ENCODE data around the gene TMEM120B. TPM values are rescaled to one million over a fixed set of nuclear protein-coding genes. Genes with fewer than 3 reads are reported as not detected.

The TMEM120B gene
- total RNA-seq, 2 donors from 2014 or later, result 13.2 to 14.2 TPM

DNA sequence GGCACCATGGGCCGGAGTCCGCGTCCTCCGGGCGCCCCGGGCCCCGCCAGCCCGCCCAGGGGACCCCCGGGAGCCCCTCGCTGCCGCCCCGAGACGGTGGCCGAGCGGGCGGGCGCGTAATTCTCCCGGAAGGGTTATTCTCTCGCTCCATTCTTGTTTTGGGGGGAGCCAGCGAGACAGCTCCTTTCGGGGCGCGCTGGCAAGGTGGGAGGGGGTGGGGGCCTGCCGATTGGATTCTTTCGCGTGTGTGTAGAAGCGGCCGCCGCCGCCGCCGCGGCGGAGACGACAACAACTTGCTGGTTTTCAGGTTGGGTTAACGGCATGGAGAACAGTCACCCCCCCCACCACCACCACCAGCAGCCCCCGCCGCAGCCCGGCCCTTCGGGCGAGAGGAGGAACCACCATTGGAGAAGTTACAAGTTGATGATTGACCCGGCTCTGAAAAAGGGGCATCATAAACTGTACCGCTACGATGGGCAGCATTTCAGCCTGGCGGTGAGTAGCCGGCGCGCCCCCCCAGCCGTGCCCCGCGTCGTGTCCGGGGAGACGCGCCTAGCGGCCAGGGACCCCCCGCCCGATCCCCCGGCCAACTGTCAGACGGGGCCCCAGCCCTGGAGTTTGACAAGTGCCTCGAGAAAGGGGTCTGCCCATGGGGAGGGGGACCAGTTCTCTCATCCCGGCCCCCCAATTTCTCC, 92.0 kb downstream of the TMEM120B start:
- no peaks in the 10 kb centered on the region for H3K9me3 ChIP-seq
- TF ChIP-seq POLR2A (IDR thresholded peaks at IDR 0.05), result peak in 2 of 3 donors; percentile 10 to 35
- TF ChIP-seq, protein P1, sequence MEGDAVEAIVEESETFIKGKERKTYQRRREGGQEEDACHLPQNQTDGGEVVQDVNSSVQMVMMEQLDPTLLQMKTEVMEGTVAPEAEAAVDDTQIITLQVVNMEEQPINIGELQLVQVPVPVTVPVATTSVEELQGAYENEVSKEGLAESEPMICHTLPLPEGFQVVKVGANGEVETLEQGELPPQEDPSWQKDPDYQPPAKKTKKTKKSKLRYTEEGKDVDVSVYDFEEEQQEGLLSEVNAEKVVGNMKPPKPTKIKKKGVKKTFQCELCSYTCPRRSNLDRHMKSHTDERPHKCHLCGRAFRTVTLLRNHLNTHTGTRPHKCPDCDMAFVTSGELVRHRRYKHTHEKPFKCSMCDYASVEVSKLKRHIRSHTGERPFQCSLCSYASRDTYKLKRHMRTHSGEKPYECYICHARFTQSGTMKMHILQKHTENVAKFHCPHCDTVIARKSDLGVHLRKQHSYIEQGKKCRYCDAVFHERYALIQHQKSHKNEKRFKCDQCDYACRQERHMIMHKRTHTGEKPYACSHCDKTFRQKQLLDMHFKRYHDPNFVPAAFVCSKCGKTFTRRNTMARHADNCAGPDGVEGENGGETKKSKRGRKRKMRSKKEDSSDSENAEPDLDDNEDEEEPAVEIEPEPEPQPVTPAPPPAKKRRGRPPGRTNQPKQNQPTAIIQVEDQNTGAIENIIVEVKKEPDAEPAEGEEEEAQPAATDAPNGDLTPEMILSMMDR (IDR thresholded peaks at IDR 0.05), result peak in 1 of 7 experiments; percentile 7
- H3K4me1 ChIP-seq, result peaks cover 39% of the 10 kb centered on the region
- intact Hi-C loops (cut with DNase I), result no loop called here
- no peak for ATAC-seq
- H3K27me3 ChIP-seq, result no peaks in the 10 kb centered on the region
- peaks cover 0 to 1% of the 10 kb centered on the region in 2 donors for H3K36me3 ChIP-seq (replicated peaks in 1 of 2; ENCODE audit: insufficient read depth in 1 of 2, low read depth in 2 of 2)
- WGBS, 2 donors, result 1% methylated on average over 59 of the region's 63 CpGs; no CpG with 5 or more reads in 1 of the 2 donors
- H3K4me3 ChIP-seq, result peak overlapping the region; percentile 63 to 66
- peak overlapping the region; percentile 96 to 100 (median 100) for H3K27ac ChIP-seq
- peak; percentile 34 to 52 (median 46) for DNase-seq

DNA sequence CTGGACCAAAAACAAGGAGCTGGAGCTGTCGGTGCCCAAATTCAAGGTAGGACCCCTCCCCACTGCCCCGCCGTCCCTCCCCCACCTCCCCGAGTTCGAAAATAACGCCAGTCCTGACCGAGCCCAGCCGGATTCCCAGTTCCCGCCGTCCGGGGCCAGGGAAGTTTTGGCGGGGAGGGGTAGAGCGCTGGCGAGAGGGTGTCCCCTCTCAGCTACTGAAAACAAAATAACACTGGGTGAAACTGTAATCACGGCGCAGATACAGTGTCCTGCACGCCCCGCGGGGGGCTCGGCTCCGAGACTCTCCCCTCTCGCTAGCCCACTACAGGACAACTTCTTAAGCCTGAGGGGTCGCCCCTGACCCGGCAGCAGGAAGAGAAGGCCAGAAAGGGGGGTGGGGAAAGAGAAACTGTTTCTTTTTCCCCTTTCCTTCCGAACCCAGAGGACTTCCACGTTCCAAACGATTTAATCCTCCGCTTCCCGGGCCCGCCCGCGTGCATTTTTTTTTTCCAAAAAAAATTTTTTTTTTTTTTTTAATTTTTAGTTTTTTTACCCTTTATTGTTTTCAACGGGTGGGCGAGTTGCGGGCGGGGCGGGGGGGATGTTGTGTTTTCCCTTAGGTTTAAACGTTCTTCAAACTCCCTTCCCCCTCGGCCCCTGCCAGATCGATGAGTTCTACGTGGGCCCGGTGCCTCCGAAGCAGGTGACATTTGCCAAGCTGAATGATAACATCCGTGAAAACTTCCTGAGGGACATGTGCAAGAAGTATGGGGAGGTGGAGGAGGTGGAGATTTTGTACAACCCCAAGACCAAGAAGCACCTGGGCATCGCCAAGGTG, 92.8 kb downstream of the TMEM120B start:
- peak overlapping the region; percentile 63 to 66 for H3K4me3 ChIP-seq
- H3K9me3 ChIP-seq, result no peaks in the 10 kb centered on the region
- no peaks in the 10 kb centered on the region for H3K27me3 ChIP-seq
- TF ChIP-seq, protein P1 (IDR thresholded peaks at IDR 0.05), result no peak
- TF ChIP-seq POLR2A (IDR thresholded peaks at IDR 0.05), result no peak
- ATAC-seq, result no peak
- peaks cover 41% of the 10 kb centered on the region for H3K4me1 ChIP-seq
- intact Hi-C loops (cut with DNase I), result no loop called here
- H3K36me3 ChIP-seq (replicated peaks in 1 of 2; ENCODE audit: insufficient read depth in 1 of 2, low read depth in 2 of 2), result peaks cover 0 to 1% of the 10 kb centered on the region in 2 donors
- 1 to 2% methylated on average over 26 to 45 of the region's 45 CpGs for WGBS, 2 donors
- H3K27ac ChIP-seq, result peak overlapping the region; percentile 96 to 100 (median 100)
- DNase-seq, result no peak

DNA sequence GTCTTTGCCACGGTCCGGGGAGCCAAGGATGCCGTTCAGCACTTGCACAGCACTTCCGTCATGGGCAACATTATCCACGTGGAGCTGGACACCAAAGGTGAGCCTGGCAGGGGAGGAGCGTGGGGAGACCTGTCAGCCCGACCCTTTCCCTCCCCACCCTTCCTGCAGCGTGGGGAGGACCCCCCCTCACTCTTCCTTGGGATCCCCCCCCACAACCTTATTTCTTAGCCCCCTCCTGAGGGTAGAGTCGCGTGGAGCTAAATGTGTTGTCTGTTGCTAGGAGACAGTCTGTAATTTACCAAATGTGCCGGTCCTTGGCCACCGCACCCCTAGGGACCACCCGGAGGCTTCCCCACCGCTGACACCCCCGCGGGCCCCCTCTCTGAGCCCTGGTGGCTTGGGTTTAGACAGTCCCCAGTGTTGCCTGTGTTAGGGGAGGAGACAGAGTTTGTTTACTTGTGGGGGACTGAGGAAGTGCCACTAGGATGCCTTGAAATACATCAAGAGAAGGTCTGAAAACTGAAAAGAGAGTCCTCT, 93.5 kb downstream of the TMEM120B start:
- DNase-seq (no peak), ATAC-seq (no peak)
- Histone ChIP-seq H3K27ac (peak overlapping the region; percentile 13 to 100 (median 88)), H3K9me3 (no peaks in the 10 kb centered on the region), H3K4me1 (peaks cover 45% of the 10 kb centered on the region), H3K4me3 (peak overlapping the region in 1 of 2 donors; percentile 7), H3K27me3 (no peaks in the 10 kb centered on the region), H3K36me3 (replicated peaks in 1 of 2; ENCODE audit: insufficient read depth in 1 of 2, low read depth in 2 of 2) (peaks cover 0 to 1% of the 10 kb centered on the region in 2 donors)
- no peak for TF ChIP-seq POLR2A (IDR thresholded peaks at IDR 0.05)
- TF ChIP-seq, protein P1 (IDR thresholded peaks at IDR 0.05), result no peak
- 4% methylated on average over 12 to 16 of the region's 16 CpGs for WGBS, 2 donors
- intact Hi-C loops (cut with DNase I), result no loop called here

DNA sequence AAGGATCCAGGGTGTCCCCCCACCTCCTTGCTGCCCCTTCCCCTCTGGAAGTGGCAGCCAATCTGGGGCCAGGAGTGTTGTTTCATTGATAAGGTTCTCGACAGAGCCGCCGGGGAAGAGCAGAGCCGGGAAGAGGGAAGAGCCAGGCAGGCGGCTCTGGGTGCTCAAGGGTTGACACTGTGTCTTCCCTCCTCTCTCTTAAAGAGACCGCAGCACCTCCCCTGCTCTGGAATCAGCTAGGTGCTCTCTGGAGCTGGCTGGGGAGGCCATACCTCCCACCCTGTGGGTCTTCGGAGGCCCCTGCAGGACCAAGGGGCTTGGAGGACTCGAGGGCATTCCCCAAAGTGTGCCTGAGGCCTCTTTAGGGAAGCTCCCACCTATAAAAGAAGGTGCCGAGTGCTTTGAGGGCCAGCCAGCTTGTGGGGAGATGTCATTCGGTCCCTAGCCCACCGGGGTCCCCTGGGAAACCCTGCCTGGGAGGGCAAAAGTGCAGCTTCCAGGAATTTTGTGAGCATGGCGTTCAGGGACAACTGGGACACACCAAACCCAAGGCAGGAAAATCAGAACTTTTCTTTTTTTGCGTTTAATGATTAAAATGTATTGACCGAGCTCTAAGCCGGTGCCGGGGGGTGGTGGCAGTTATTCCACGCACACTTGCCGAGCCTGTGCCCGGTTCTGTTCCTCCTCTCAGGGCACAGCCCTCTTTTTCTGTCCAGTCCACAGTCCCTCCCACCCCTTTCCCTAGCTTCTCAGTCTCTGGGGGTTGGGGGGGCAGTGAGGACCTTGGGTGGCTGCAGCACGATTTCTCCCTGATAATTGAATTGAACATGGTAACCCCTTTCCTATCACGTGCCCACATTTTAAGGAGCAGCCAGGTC, 94.2 kb downstream of the TMEM120B start:
- H3K27me3 ChIP-seq, result no peaks in the 10 kb centered on the region
- TF ChIP-seq, protein P1 (IDR thresholded peaks at IDR 0.05), result no peak
- TF ChIP-seq POLR2A (IDR thresholded peaks at IDR 0.05), result no peak
- 10 to 13% methylated on average over 19 to 21 of the region's 21 CpGs for WGBS, 2 donors
- H3K4me1 ChIP-seq, result peaks cover 48% of the 10 kb centered on the region
- DNase-seq, result no peak
- peaks cover 0 to 1% of the 10 kb centered on the region in 2 donors for H3K36me3 ChIP-seq (replicated peaks in 1 of 2; ENCODE audit: insufficient read depth in 1 of 2, low read depth in 2 of 2)
- H3K27ac ChIP-seq, result peak overlapping the region in 3 of 4 donors; percentile 77 to 100 (median 99)
- no peak for ATAC-seq
- no peaks in the 10 kb centered on the region for H3K9me3 ChIP-seq
- intact Hi-C loops (cut with DNase I), result no loop called here
- H3K4me3 ChIP-seq, result peak overlapping the region in 1 of 2 donors; percentile 7

All from body of pancreas (tissue), 4 donors.